B cell (primary cell): ENCODE data around the gene INPP5B.
"Not testable (repeated sequence)": the region's sequence is repeated elsewhere in the genome, so short reads cannot be mapped to it uniquely, and the experiment has no call there.

Experiments
- EZH2 ChIP-seq: IDR thresholded peaks from 2 replicates; pipeline ENCODE4 v1.6.1; 2012; ENCODE audit warnings: borderline replicate concordance, low read depth, mild to moderate bottlenecking, moderate library complexity, low read length; ENCODE audit not compliant: insufficient read depth, poor library complexity, severe bottlenecking
- TF ChIP-seq, protein P1 (sequence below): fragments of 200-600 bp; IDR thresholded peaks from one replicate; pipeline ENCODE4 v1.8.0; 2022; ENCODE audit warnings: antibody characterized with exemption, mild to moderate bottlenecking

DNA sequence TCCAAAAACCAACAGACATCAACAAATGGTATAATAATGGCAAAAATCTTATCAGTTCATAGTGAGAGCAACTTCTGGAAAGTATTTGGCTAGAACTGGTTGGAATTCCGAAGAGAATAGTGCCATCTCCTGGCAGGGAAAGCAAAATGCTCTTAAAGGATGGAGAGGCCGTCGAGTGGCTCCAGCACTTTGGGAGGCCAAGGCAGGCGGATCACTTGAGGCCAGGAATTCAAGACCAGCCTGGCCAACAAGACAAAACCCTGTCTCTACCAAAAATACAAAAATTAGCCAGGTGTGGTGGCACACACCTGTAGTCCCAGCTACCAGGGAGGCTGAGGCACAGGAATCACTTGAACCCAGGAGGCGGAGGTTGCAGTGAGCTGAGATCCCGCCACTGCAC is 28.2 kb upstream of the INPP5B start:
- TF ChIP-seq, protein P1, sequence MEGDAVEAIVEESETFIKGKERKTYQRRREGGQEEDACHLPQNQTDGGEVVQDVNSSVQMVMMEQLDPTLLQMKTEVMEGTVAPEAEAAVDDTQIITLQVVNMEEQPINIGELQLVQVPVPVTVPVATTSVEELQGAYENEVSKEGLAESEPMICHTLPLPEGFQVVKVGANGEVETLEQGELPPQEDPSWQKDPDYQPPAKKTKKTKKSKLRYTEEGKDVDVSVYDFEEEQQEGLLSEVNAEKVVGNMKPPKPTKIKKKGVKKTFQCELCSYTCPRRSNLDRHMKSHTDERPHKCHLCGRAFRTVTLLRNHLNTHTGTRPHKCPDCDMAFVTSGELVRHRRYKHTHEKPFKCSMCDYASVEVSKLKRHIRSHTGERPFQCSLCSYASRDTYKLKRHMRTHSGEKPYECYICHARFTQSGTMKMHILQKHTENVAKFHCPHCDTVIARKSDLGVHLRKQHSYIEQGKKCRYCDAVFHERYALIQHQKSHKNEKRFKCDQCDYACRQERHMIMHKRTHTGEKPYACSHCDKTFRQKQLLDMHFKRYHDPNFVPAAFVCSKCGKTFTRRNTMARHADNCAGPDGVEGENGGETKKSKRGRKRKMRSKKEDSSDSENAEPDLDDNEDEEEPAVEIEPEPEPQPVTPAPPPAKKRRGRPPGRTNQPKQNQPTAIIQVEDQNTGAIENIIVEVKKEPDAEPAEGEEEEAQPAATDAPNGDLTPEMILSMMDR, result peak; percentile 71
- TF ChIP-seq EZH2, result not testable (repeated sequence)
